Mucosa of stomach (tissue), 1 donor: ENCODE measurements around the gene GNPTAB.

Source experiments
- H3K27me3 ChIP-seq: one replicate; pipeline ENCODE4 v1.7.0; 2013; ENCODE audit warnings: mild to moderate bottlenecking, low read length; ENCODE audit not compliant: control insufficient read depth, insufficient read depth
- H3K36me3 ChIP-seq: one replicate; pipeline ENCODE4 v1.7.0; 2013; ENCODE audit warnings: low read length; ENCODE audit not compliant: control insufficient read depth, insufficient read depth
- H3K4me1 ChIP-seq: one replicate; pipeline ENCODE4 v1.7.0; 2013; ENCODE audit warnings: mild to moderate bottlenecking, low read length; ENCODE audit not compliant: control insufficient read depth, insufficient read depth
- H3K4me3 ChIP-seq: one replicate; pipeline ENCODE4 v1.7.0; 2013; ENCODE audit warnings: low read length
- H3K9ac ChIP-seq: one replicate; pipeline ENCODE4 v1.7.0; 2013; ENCODE audit warnings: mild to moderate bottlenecking, low read length, moderate library complexity
- H3K9me3 ChIP-seq: one replicate; pipeline ENCODE4 v1.7.0; 2013; ENCODE audit warnings: mild to moderate bottlenecking, low read length, moderate library complexity; ENCODE audit not compliant: control insufficient read depth
- donor health status: Pancreatic carcinoma.

Gene GNPTAB

GRCh38 chr12:101713059-101713682 lies 117.6 kb downstream of the GNPTAB start:
- H3K9me3 ChIP-seq: no peaks in the 10 kb centered on the region
- peaks cover 18% of the 10 kb centered on the region for H3K4me1 ChIP-seq
- no peaks in the 10 kb centered on the region for H3K27me3 ChIP-seq
- no peak overlapping the region for H3K9ac ChIP-seq
- H3K36me3 ChIP-seq: no peaks in the 10 kb centered on the region
- H3K4me3 ChIP-seq: no peak overlapping the region

- peaks cover 31% of the 10 kb centered on the region for H3K4me1 ChIP-seq
- H3K9me3 ChIP-seq: no peaks in the 10 kb centered on the region
- H3K4me3 ChIP-seq: no peak overlapping the region
Observed at GRCh38 chr12:101710288-101710687, 120.5 kb downstream of the GNPTAB start.

GRCh38 chr12:101707131-101707782 lies 123.5 kb downstream of the GNPTAB start:
- no peak overlapping the region for H3K4me3 ChIP-seq
- no peaks in the 10 kb centered on the region for H3K36me3 ChIP-seq
- H3K27me3 ChIP-seq: no peaks in the 10 kb centered on the region
- H3K4me1 ChIP-seq: peaks cover 27% of the 10 kb centered on the region
- H3K9me3 ChIP-seq: no peaks in the 10 kb centered on the region
- no peak overlapping the region for H3K9ac ChIP-seq

More at GRCh38 chr12:101710288-101710687, 120.5 kb downstream of the GNPTAB start:
- Histone ChIP-seq H3K36me3 (no peaks in the 10 kb centered on the region), H3K27me3 (no peaks in the 10 kb centered on the region), H3K9ac (peak overlapping the region; percentile 11)

GRCh38 chr12:101706403-101706802 lies 124.4 kb downstream of the GNPTAB start:
- H3K9ac ChIP-seq: no peak overlapping the region
- no peaks in the 10 kb centered on the region for H3K27me3 ChIP-seq
- no peaks in the 10 kb centered on the region for H3K9me3 ChIP-seq
- no peaks in the 10 kb centered on the region for H3K36me3 ChIP-seq
- H3K4me1 ChIP-seq: peaks cover 27% of the 10 kb centered on the region
- H3K4me3 ChIP-seq: no peak overlapping the region

DNA sequence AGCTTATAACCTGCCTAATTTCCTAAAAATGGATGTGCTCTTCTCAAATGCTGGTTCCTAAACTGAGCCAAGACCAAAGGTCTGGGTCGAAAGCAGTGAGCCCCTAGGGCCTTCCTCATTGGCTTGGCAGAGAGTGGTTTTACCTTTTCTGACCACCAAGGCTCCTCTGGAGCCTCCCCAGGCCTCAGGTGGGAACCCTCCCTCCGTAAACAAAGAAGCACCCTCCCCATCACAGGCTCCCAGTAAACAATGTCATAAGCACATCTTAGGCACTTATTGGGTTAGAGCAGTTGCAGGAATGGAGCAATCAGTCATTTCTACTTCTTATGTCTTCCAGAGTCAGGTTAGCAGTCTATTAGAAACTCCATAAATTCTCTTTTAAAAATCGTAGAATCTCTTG lies 127.3 kb downstream of the GNPTAB start:
- no peaks in the 10 kb centered on the region for H3K36me3 ChIP-seq
- no peak overlapping the region for H3K4me3 ChIP-seq
- H3K9ac ChIP-seq: no peak overlapping the region
- no peaks in the 10 kb centered on the region for H3K9me3 ChIP-seq
- no peaks in the 10 kb centered on the region for H3K27me3 ChIP-seq
- H3K4me1 ChIP-seq: peaks cover 30% of the 10 kb centered on the region

DNA sequence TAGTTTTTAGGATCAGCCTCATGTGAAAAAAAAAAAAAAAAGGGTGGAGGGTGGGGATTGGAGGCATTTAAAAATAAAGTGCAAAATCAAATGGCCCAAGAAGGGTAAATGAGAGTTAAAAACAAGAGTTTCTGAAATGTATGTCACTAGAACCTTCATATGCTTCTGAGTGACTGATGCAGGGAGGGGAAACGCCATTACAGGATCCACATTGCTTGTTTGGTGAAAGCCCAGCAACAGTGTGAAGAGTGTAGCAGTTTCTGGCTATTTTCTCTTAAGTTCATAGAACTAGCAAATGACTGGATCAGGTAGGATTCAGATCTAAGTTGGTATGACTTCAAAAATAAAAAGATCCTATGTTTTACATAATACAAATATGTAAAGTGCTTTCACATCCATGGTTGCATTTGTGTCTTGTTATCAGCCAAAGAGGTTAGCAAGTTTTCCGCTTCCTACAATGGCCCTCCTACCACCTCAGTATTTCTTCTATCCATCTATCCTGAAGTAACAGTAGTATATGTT lies 130.4 kb downstream of the GNPTAB start:
- H3K9ac ChIP-seq: peak overlapping the region; percentile 20
- H3K4me3 ChIP-seq: no peak overlapping the region

DNA sequence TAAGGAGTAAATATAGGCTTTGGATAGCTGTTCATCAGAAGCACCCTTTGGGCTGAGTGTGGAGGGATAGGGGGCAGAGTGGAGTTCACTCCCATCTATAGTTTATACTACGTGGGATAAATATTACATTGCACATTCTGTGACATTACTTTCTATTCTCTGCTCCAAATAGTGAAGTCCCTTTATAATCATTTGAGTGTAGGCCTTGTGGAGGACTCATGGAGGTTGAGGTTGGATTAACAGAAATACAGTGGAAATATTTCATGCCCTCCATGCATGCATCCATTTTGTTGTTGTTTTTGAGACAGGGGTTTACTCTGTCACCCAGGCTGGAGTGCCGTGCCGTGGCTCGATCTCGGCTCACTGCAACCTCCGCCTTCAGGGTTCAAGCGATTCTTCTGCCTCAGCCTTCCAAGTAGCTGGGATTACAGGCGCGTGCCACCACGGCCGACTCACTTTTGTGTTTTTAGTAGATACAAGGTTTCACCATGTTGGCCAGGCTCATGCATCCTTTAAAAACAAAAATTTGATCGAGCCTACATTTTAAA lies 131.9 kb downstream of the GNPTAB start:
- Histone ChIP-seq H3K27me3 (no peaks in the 10 kb centered on the region), H3K4me3 (peak overlapping the region; percentile 24), H3K9ac (peak overlapping the region; percentile 88), H3K9me3 (no peaks in the 10 kb centered on the region), H3K4me1 (peaks cover 33% of the 10 kb centered on the region), H3K36me3 (no peaks in the 10 kb centered on the region)

More for the DNA sequence above, 130.4 kb downstream of the GNPTAB start:
- Histone ChIP-seq H3K9me3 (no peaks in the 10 kb centered on the region), H3K36me3 (no peaks in the 10 kb centered on the region), H3K27me3 (no peaks in the 10 kb centered on the region), H3K4me1 (peaks cover 31% of the 10 kb centered on the region)

GRCh38 chr12:101697930-101698799 lies 132.6 kb downstream of the GNPTAB start:
- no peaks in the 10 kb centered on the region for H3K36me3 ChIP-seq
- no peaks in the 10 kb centered on the region for H3K9me3 ChIP-seq
- peak overlapping the region; percentile 24 for H3K4me3 ChIP-seq
- peak overlapping the region; percentile 88 for H3K9ac ChIP-seq
- no peaks in the 10 kb centered on the region for H3K27me3 ChIP-seq
- peaks cover 26% of the 10 kb centered on the region for H3K4me1 ChIP-seq

DNA sequence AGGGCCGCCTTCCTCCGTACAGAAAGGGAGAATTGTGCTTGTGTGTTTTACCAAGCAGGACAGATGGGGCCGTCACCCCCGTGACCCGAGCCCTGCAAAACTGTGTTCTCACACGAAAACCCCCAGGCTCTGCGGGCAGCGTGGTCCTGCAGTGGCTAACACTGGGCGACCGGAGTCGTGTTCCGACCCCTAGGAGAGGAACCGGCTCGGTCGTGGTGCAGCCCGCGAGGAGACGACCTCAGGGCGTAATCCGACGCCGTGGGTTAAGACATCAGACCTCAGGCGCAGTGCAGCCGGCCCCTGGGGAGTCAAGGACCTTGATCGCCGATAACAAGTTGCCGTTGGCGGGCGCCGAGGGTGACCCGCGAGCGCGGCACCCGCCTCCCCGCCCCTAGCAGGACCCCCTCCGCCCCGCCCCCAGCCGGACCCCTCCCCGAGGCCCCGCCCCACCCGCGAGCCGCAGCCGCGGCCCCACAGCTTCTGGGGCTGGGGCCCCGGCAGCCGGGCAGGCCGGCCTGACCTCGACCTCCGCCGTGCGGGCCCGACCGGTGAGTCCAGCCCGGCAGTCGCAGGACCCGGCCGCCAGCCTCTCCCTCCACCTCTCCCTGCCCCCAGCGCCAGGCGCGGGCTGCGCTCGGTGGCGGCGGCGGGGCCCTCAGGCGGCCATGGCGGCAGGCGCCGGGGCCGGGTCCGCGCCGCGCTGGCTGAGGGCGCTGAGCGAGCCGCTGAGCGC lies 133.4 kb downstream of the GNPTAB start, which contains the start of gene CHPT1:
Gene CHPT1, plus strand, starts transcription at position 444 of the 733 bp plus-strand sequence. Its CDS starts 222 bp downstream, at position 666.
- Histone ChIP-seq H3K9ac (peak within 1 kb of the TSS; percentile 88), H3K4me3 (peak within 1 kb of the TSS; percentile 64), H3K36me3 (no peaks in the 10 kb centered on the region), H3K27me3 (no peaks in the 10 kb centered on the region), H3K4me1 (peaks cover 25% of the 10 kb centered on the region), H3K9me3 (no peaks in the 10 kb centered on the region)

DNA sequence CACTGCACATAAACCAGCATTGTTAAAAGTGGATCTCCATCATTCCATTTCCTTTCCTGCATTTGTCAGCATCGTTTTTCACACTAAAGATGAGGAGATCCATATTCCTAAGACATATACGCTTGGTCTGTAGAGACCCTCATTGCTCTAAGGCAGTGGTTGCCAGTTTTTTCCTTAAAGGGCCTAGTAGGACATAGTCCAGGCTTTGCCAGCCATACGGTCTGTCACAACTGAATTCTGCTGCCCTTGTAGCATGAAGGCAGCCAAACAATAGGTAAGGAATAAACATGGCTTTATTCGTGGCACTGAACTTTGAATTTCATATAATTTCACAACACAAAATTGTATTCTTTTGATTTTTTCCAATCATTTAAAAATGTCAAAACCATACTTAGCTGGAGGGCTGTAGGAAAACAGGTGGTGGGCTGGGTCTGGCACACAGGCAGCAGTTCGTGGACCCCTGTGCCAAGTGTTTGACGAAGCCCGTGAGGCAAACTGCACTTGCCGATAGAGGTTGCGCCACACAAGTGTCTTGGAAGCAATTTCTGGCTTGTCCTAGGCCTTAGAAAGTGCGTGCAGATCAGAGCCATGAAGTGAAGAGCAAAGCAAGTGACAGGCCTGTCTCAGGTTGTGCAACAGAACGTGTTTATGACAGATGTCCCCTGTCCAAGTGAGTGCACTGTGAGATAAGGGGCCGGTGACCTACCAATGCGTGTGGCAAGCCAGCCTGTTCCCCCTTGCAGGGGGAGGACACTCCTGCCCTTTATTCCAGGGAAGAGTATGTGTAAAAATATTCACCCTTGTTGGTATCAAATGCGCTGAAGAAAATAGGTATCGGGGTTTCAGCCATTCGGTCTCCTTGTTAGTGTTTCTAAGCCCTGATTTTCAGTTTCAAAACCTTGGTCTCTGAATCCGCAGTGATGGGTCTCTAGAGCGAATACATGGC lies 134.2 kb downstream of the GNPTAB start:
- Histone ChIP-seq H3K4me1 (peaks cover 25% of the 10 kb centered on the region), H3K4me3 (peak overlapping the region; percentile 64), H3K36me3 (no peaks in the 10 kb centered on the region), H3K9me3 (no peaks in the 10 kb centered on the region), H3K27me3 (no peaks in the 10 kb centered on the region), H3K9ac (peak overlapping the region; percentile 88)
